B cell (primary cell): ENCODE results near the gene MAP3K7. TPM values are rescaled to one million over a fixed set of nuclear protein-coding genes. Genes with fewer than 3 reads are reported as not detected.

ENCODE experiments used
- ATAC-seq: fragments of 200-7000 bp; cut with Tn5 transposase; one replicate; pipeline ENCODE4 v1.10.0; 2021; ENCODE audit warnings: low read depth, mild to moderate bottlenecking, moderate number of reproducible peaks, moderate library complexity
- CTCF ChIA-PET: fragments of 350-600 bp; sonication (Branson Sonifier 250); formaldehyde crosslinking; loops from one replicate; lab custom pipeline; 2021; ENCODE audit warnings: antibody characterized with exemption, inconsistent platforms; lab: Charles Lee
- POLR2A ChIA-PET: fragments of 350-600 bp; sonication (Branson Sonifier 250); formaldehyde crosslinking; loops from one replicate; lab custom pipeline; 2021; ENCODE audit warnings: antibody characterized with exemption; lab: Charles Lee
- DNase-seq: peaks from one replicate; pipeline ENCODE4 v3.0.0; 2013
- H2AFZ ChIP-seq: 2 replicates; pipeline ENCODE4 v1.6.1; 2012; ENCODE audit warnings: mild to moderate bottlenecking, low read depth, low read length; ENCODE audit not compliant: insufficient read depth, poor library complexity, severe bottlenecking
- H3K27ac ChIP-seq, 2 donors: 1 replicate in 1 of 2; 2 replicates in 1 of 2; pipeline ENCODE4 v1.5.1; 2012 to 2013; ENCODE audit warnings: low read length in 2 of 2, mild to moderate bottlenecking in 2 of 2, moderate library complexity in 1 of 2
- H3K27me3 ChIP-seq, 4 experiments: fragments of 200-600 bp in 1 of 4; sonication (generic) in 1 of 4; replicated peaks in 1 of 4; 1 replicate in 2 of 4; 2 replicates in 2 of 4; pipeline versions ENCODE4 v1.6.1 to v1.7.0; 2013 to 2016; ENCODE audit warnings: low read length in 3 of 4, mild to moderate bottlenecking in 2 of 4, mixed read lengths in 1 of 4, moderate library complexity in 1 of 4; ENCODE audit not compliant: insufficient read depth in 4 of 4, control insufficient read depth in 3 of 4; ENCODE audit errors: control extremely low read depth in 1 of 4
- H3K36me3 ChIP-seq, 2 experiments: replicated peaks in 1 of 2; 1 replicate in 1 of 2; 2 replicates in 1 of 2; pipeline versions ENCODE4 v1.6.1 to v1.7.1; 2013; ENCODE audit warnings: low read length in 1 of 2; ENCODE audit not compliant: insufficient read depth in 2 of 2, control insufficient read depth in 1 of 2; ENCODE audit errors: control extremely low read depth in 1 of 2, extremely low read depth in 1 of 2
- H3K4me1 ChIP-seq, 2 donors: fragments of 200-600 bp in 1 of 2; sonication (generic) in 1 of 2; 1 replicate in 1 of 2; 2 replicates in 1 of 2; pipeline versions ENCODE4 v1.5.1 to v1.6.1; 2013 to 2017; ENCODE audit warnings: low read length in 2 of 2; ENCODE audit not compliant: control insufficient read depth in 2 of 2, insufficient read depth in 2 of 2
- H3K4me2 ChIP-seq: replicated peaks from 2 replicates; pipeline ENCODE3; 2012; ENCODE audit warnings: mild to moderate bottlenecking, low read depth, low read length; ENCODE audit not compliant: poor library complexity, severe bottlenecking
- H3K4me3 ChIP-seq, 5 experiments: fragments of 200-600 bp in 1 of 5; sonication (generic) in 1 of 5; 1 replicate in 3 of 5; 2 replicates in 2 of 5; pipeline versions ENCODE4 v1.5.1 to v1.7.0; 2011 to 2016; ENCODE audit warnings: low read length in 4 of 5, mild to moderate bottlenecking in 4 of 5, low read depth in 2 of 5, control low read depth in 1 of 5, moderate library complexity in 1 of 5; ENCODE audit not compliant: insufficient read depth in 1 of 5; ENCODE audit errors: control extremely low read depth in 1 of 5, extremely low read depth in 1 of 5
- H3K79me2 ChIP-seq: fragments of 200-600 bp; sonication (generic); one replicate; pipeline ENCODE4 v1.6.0; 2016; ENCODE audit warnings: low read length; ENCODE audit not compliant: control insufficient read depth, insufficient read depth
- H3K9ac ChIP-seq: fragments of 200-600 bp; sonication (generic); 2 replicates; pipeline ENCODE4 v1.6.1; 2017; ENCODE audit warnings: mild to moderate bottlenecking, low read length, moderate library complexity
- H3K9me3 ChIP-seq, 3 donors: one replicate each; pipeline versions ENCODE4 v1.6.1 to v1.7.1; 2013; ENCODE audit warnings: low read length in 2 of 3; ENCODE audit not compliant: control insufficient read depth in 2 of 3, insufficient read depth in 1 of 3; ENCODE audit errors: control extremely low read depth in 1 of 3
- H4K20me1 ChIP-seq: 2 replicates; pipeline ENCODE4 v1.6.0; 2012; ENCODE audit warnings: mild to moderate bottlenecking, low read length; ENCODE audit not compliant: insufficient read depth, control insufficient read depth, poor library complexity, severe bottlenecking
- H3K27ac Mint-ChIP-seq: one replicate; pipeline ENCODE4 v1.8.0; 2021; ENCODE audit warnings: mixed read lengths
- H3K27me3 Mint-ChIP-seq: one replicate; pipeline ENCODE4 v1.8.0; 2021; ENCODE audit warnings: mixed read lengths
- H3K4me1 Mint-ChIP-seq: one replicate; pipeline ENCODE4 v1.8.0; 2021; ENCODE audit warnings: mixed read lengths
- H3K4me3 Mint-ChIP-seq: one replicate; pipeline ENCODE4 v1.8.0; 2021; ENCODE audit warnings: mixed read lengths
- H3K9me3 Mint-ChIP-seq: one replicate; pipeline ENCODE4 v1.8.0; 2022; ENCODE audit warnings: mixed read lengths; ENCODE audit not compliant: insufficient read depth
- CTCF ChIP-seq: fragments of 200-600 bp; IDR thresholded peaks from one replicate; pipeline ENCODE4 v1.8.0; 2022; ENCODE audit warnings: antibody characterized with exemption, mild to moderate bottlenecking
- EZH2 ChIP-seq: IDR thresholded peaks from 2 replicates; pipeline ENCODE4 v1.6.1; 2012; ENCODE audit warnings: borderline replicate concordance, low read depth, mild to moderate bottlenecking, moderate library complexity, low read length; ENCODE audit not compliant: insufficient read depth, poor library complexity, severe bottlenecking
- WGBS: methylation state at CpG from one replicate; pipeline ENCODE4 v1.1.5; 2013; ENCODE audit warnings: missing lambda C conversion rate; ENCODE audit not compliant: insufficient coverage; 5-methylcytosine and 5-hydroxymethylcytosine counted together
- intact Hi-C: fragments of 100-400 bp; cut with micrococcal nuclease; formaldehyde crosslinking; loops from one replicate; pipeline ENCODE4 v1.10.0; 2022
- polyA plus RNA-seq: library from polyadenylated mRNA; depleted of rRNA; stranded (reverse); fragments of >200 nt; gene quantifications from 2 replicates; pipeline ENCODE4 v1.2.3, GENCODE V29; 2012
- total RNA-seq, 2 donors: library from RNA; stranded (reverse); fragments of 120-200 nt in 1 of 2; gene quantifications; 1 replicate in 1 of 2; 2 replicates in 1 of 2; pipeline versions ENCODE4 v1.2.3 to v1.2.4, GENCODE V29; 2013 to 2022

Gene MAP3K7
- total and polyA plus RNA-seq, 2 donors (not counting 1 experiment from before 2014, with no cell fraction given) = 15.0 to 32.8 TPM

GRCh38 chr6:90533615-90534336 is 53.1 kb downstream of the MAP3K7 start:
- peaks cover 15% of the 10 kb centered on the region for H3K4me1 Mint-ChIP-seq
- Histone ChIP-seq H3K27me3 (no peaks in the 10 kb centered on the region), H3K27ac (no peak overlapping the region), H2AFZ (no peak overlapping the region), H4K20me1 (no peaks in the 10 kb centered on the region), H3K36me3 (peaks cover 0 to 16% of the 10 kb centered on the region in 2 experiments), H3K79me2 (no peaks in the 10 kb centered on the region), H3K9me3 (no peaks in the 10 kb centered on the region), H3K4me3 (no peak overlapping the region), H3K4me2 (no peak overlapping the region), H3K9ac (no peak overlapping the region), H3K4me1 (peaks cover 11 to 17% of the 10 kb centered on the region in 2 donors)
- TF ChIP-seq CTCF (no peak), EZH2 (no peak)
- no peak overlapping the region for H3K27ac Mint-ChIP-seq
- ATAC-seq = no peak
- DNase-seq = no peak
- CTCF ChIA-PET = no interaction called here
- no peaks in the 10 kb centered on the region for H3K9me3 Mint-ChIP-seq
- 100% methylated on average over 3 of the region's 4 CpGs for WGBS
- POLR2A ChIA-PET = no interaction called here
- no peaks in the 10 kb centered on the region for H3K27me3 Mint-ChIP-seq
- intact Hi-C loops = no loop called here
- H3K4me3 Mint-ChIP-seq = no peak overlapping the region

- intact Hi-C loops = no loop called here
- Mint-ChIP-seq H3K4me3 (no peak overlapping the region), H3K27me3 (no peaks in the 10 kb centered on the region), H3K9me3 (no peaks in the 10 kb centered on the region), H3K27ac (no peak overlapping the region), H3K4me1 (no peaks in the 10 kb centered on the region)
- TF ChIP-seq CTCF = no peak
- TF ChIP-seq EZH2 = no peak
- H3K4me1 ChIP-seq = no peaks in the 10 kb centered on the region
- no peaks in the 10 kb centered on the region for H4K20me1 ChIP-seq
- H3K9me3 ChIP-seq = no peaks in the 10 kb centered on the region
- H3K79me2 ChIP-seq = no peaks in the 10 kb centered on the region
- POLR2A ChIA-PET = no interaction called here
- H3K27me3 ChIP-seq = no peaks in the 10 kb centered on the region
- WGBS = no CpG with 5 or more reads among the region's 1 CpG
- H3K9ac ChIP-seq = no peak overlapping the region
- H2AFZ ChIP-seq = no peak overlapping the region
- H3K4me3 ChIP-seq = no peak overlapping the region
- no peak for ATAC-seq
- peaks cover 0 to 16% of the 10 kb centered on the region in 2 experiments for H3K36me3 ChIP-seq
- no peak overlapping the region for H3K4me2 ChIP-seq
- DNase-seq = no peak
- CTCF ChIA-PET = no interaction called here
- H3K27ac ChIP-seq = no peak overlapping the region
Measured at GRCh38 chr6:90530882-90531281, 56.0 kb downstream of the MAP3K7 start.
